HG03520 (cell line): ENCODE results near the gene SAV1.
A peak's percentile ranks its signal among the peaks of the same experiment; 100 is the strongest.
"Not testable (repeated sequence)": the region's sequence is repeated elsewhere in the genome, so short reads cannot be mapped to it uniquely, and the experiment has no call there.

Source experiments
- ATAC-seq: cut with Tn5 transposase; IDR thresholded peaks from one replicate; pipeline ENCODE4 v1.9.1; 2021; ENCODE audit warnings: mild to moderate bottlenecking, moderate library complexity; ENCODE audit not compliant: unreplicated experiment

SAV1 gene

DNA sequence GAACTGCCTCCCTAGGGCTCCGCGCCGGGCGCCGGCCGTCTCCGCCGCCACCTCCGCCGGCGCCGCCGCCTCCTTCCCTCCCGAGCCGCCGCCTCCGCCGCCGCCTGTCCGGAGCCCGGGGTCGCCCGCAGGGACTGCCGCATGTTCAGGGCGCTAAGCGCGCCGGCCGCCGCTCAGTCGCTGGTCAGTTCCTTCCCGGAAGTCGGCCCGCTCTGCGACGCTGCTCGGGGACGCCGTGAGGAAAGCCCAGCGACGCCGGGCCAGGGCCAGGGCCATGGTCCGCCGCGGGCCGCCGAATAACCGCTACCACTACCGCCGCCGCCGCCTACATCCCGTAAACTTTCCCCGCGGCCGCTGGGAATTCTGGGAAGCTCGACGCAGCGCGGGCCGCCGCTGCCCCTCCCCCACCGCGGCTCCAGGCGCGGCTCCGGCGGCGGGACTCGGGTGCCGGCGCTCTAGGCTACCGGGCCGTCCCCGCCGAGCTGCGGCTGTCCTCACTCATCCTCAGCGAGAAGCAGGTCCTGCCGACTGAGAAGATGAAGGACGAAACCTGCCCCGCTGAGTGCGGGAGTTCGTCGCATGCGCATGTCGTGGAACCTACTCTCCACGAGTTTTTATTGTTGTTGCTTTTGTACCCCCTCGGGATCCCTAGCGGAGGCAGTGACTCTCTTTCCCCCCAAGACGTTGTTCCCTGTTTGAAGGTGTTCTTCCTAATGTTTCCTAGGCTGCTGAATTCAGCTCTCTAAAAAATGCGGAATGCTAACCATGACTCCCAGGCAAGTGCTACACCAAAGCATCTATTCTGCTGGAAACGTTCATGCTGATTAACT, at the start of gene SAV1:
Gene SAV1 (minus strand): TSS at position 311 of the 830 bp plus-strand sequence. CDS start 339 bp downstream, outside the sequence.
- ATAC-seq = peak; percentile 52

DNA sequence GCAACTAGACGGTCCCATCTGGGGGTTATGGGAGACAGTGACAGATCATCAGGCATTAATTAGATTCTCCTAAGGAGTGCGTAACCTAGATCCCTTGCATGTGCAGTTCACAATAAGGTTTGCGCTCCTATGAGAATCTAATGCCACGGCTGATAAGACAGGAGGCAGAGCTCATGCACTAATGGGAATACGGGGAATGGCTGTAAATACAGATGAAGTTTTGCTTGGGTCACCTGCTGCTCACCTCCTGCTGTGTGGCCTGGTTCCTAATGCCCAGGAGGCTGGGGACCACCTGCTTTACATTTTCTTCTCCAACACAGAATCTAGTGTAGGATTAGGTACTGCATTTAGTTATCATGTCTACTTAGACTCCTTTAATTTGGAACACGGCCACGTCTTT, 49.7 kb upstream of the SAV1 start:
- ATAC-seq = no peak

DNA sequence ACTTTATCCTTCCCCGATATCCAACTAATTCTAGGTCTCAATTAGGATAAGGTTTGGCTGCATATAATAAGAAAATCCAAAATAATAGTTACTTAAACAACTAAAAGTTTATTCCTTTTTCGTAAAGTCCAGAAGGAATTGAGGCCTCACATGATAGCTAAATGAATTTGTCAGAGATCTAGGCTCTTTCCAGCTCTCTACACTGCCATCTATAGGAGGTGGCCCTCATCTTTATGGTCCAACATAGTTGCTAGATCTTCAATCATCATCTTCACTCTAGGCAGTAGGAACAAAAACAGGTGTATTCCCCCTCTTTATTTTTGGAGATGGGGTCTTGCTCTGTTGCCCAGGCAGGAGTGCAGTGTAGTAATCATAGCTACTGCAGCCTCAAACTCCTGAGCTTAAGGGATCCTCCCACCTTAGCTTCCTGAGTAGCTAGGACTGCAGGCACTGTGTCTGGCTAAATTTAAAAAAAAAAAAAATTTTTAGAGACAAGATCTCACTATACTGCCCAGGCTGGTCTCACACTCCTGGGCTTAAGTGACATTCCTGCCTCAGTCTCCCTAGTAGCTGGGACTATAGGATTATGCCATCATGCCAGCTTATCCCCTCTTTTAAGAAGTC, 46.5 kb upstream of the SAV1 start:
- ATAC-seq = no peak

DNA sequence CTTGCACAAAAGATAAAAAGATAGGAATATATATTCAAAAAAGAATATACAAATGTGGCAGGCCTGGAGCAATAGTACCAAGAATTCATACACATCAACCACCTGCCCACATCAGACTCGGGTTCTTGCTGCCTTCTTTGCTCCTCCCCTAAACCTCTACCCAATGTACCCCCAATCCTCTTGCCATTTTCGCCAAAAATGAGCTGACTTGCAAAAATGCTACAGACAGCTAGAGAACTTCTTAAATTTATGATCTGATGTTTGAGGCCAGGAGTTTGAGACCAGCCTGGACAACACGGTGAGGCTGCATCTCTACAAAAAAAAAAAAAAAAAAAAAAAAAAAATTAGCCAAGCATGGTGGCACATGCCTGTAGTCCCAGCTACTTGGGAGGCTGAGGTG, 42.9 kb upstream of the SAV1 start:
- ATAC-seq = no peak

DNA sequence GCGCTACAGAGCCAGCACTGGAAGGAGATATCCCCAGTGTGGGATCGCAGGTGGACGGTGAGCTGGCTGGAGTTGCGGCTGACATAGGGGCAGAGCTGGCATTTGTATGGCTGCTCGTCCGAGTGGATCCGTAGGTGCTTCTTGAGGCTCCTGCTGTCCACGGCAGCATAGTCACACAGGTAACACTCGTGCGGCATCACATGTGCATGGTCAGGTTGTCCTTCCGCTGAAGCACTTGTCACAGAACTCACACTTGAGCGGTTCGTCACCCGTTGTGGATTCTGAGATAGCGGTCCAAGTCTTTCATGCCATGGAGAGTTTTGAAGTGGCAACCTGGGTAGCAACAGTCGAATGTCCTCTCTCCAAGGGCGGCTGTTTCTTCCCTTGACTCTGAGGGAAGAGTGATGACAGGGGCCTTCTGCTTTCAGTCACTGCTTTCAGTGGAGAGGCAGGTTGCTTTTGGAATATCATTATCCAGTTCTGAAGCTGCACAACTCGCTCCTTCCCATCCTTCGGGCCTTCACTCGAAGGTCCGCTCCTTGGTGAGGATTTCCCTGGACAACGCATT, 37.0 kb upstream of the SAV1 start:
- ATAC-seq = no peak

DNA sequence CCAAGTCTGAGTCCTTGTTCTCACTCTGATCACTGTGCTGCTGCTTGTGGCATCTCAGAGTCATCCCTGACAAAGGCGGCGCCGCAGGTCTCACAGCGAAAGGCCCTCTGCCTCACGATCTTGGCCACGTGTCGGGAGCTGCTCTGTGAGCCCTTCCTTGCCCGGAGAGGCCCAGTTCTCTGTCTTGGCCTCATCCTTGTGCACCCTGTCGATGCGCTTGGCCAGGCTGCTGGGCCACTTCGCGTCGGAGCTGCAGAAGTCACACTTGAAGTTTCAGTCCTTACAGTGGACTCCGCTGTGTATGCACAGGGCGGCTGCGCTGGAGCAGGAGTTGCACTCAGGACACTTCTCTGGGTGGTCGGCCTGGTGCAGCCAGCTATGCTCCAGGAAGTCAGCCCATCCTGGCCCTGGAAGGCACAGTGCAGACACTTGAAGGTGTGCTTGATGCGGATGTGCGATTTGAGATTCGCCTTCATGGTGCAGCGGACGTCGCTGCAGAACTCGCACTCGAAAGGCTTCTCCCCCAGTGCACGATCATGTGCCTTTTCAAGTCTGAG, 36.4 kb upstream of the SAV1 start:
- ATAC-seq = no peak

DNA sequence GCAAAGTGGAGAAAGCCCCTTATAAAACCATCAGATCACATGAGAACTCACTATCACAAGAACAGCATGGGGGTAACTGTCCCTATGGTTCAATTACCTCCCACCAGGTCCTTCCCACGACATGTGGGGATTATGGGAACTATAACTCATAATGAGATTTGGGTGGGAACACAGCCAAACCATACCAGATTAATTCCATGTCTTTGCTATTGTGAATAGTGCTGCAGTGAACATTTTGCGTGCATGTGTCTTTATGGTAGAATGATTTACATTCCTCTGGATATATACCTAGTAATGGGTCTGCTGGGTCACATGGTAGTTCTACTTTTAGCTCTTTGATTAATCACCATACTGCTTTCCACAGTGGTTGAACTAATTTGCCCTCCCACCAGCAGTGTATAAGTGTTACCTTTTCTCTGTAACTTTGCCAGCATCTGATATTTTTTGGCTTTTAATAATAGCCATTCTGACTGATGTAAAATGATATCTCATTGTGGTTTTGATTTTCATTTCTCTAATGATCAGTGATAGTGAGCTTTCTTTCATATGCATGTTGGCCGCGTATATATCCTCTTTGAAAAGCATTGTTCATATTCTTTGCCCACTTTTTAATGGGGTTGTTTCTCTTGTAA, 29.7 kb upstream of the SAV1 start:
- no peak for ATAC-seq

DNA sequence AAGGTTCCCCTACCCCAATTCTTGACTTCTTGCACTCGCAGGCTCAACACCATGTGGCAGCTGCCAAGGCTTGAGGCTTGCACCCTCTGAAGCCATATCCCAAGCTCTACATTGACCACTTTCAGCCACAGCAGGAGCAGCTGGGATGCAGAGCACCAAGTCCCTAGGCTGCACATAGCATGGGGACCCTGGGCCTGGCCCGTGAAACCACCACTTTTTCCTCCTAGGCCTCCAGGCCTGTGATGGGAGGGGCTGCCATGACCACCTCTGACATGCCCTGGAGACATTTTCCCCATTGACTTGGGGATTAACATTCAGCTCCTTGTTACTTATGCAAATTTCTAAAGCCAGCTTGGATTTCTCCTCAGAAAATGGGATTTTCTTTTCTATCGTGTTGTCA, 26.2 kb upstream of the SAV1 start:
- not testable (repeated sequence) for ATAC-seq

DNA sequence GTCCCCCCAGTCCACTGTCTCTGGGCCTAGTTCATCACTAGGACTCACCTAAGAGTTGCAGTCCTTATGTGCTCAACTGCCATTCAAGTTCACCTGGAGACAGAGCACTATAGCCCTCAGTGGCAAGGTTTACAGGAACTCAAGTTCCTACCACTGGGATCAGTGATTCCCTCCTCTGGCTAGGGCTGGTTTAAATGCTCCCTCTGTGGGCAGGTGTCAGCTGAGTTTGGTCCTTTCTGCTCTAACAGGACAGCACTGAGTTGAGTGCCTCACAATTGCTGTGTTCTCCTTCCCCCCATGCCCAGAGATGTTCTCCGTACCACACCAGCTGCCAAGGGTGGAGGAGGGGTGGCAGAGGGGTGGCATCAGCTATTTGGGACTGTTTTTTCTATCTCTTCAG, 20.8 kb upstream of the SAV1 start:
- no peak for ATAC-seq

DNA sequence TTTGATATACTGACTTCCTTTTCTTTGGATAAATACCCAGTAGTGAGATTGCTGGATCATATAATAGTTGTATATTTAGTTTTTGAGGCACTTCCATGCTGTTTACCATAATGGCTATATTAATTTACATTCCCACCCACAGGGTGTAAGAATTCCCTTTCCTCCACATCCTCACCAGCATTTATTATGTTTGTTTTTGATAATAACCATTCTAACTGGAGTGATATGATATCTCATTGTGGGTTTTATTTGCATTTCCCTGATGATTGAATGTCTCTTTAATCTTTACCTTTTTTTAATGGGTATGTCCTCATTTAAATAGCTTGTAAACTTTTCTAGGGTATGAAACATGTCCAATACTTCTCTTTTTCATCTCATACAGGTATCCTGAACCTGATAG, 11.6 kb upstream of the SAV1 start:
- no peak for ATAC-seq

DNA sequence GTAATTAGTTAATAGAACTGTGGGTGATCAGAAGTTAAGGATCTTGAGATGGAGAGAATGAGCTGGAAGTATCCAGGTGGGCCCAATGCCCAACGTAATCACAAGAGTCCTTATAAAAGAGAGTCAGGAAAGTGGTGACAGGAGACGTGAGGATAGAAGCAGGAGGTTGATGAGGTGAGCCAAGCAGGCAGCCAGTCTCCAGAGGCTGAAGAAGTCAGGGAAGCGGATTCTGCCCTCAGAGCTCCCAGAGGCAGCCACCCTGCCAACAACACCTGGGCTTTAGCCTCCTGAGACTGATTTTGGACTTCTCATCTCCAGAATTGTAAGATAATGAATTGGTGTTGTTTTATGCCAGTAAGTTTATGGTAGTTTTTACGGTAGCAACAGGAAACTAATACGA, 10.1 kb upstream of the SAV1 start:
- no peak for ATAC-seq

DNA sequence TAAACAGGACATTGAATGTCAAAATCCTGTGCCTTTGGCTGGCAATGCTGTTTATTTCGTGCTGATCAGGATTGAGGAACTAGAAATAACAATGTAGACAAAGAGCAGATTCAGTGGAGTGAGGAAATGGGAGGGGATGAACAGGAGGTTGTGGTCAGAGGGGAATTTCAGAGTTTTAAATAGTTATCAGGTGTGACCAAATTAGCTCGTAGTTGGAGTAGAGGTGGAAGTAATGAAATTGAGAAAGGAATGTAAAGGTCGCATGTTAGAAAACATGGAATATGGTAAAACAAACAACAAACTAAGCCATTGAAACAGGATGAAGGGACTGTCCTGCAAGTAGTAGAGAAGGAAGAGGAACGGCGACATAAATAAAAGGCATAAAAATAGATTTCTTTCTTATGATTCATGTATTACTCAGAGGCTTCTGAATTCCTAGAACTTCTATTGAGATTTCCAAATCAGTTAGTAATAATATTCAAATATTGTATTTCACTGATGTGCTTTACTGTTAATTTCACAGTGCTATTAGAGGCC, 9.5 kb upstream of the SAV1 start:
- ATAC-seq = no peak

DNA sequence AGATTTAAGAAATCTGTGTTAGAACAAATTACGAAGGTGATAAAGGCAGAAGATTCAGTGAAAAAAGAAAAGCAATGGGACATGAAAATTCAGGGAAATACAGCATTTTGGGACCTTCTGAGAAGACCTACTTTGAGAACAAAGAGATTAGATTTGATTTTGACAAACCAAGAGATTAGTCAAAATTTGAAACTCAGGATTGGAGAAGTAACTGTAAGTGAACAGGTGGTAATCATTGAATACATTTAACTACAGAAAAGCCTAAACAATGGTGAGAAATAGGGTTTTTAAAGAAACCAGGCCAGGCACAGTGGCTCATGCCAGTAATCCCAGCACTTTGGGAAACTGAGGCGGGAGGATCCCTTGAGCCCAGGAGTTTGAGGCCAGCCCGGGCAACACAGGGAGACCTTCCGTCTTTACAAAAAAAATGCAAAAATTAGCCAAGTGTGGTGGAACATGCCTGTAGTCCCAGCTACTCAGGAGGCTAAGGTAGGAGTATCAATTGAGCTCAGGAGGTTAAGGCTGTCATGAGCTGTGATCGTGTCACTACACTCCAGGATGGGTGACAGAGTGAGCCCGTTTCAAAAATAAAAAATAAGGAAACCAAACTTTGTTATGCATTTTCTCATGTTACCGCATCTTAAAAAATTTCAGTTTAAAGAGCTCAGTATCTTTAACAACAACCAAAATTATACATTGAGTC, 8.9 kb upstream of the SAV1 start:
- no peak for ATAC-seq

DNA sequence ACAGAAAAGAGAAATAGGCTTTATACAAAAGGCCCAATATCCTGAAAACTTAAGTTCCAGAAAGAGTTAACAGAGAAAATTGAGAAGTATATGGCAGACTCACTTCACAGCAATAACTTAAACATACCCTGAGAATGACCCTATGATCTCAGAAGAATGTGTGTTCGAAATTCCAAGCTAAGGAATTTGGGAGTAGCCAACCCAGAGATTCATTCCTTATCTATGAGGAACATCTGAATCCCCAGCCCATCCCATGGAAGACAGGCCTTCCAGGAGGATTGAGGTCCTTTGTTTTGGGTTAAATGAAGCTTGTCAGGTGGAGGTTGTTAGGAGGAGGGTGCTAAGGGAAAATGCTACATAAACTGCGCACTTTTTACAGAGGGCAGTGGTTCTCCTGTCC, 7.5 kb upstream of the SAV1 start:
- no peak for ATAC-seq

DNA sequence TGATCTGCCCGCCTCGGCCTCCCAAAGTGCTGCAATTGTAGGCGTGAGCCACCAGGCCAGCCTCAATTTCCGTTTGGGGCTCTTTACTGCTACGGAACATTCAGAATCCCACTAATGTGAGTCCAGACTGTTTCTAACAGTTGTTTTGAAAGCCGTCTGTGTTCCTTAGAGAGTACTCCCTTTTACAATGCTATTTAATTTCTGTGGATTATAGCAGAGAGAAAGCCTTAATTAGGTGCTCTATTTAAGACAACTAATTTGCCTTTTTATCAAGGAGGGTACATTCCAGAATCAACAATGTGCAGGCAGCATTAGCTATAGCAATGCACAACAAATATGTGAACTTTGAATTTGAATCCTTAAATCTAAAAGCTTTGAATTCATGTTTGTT, 2.8 kb upstream of the SAV1 start:
- no peak for ATAC-seq

DNA sequence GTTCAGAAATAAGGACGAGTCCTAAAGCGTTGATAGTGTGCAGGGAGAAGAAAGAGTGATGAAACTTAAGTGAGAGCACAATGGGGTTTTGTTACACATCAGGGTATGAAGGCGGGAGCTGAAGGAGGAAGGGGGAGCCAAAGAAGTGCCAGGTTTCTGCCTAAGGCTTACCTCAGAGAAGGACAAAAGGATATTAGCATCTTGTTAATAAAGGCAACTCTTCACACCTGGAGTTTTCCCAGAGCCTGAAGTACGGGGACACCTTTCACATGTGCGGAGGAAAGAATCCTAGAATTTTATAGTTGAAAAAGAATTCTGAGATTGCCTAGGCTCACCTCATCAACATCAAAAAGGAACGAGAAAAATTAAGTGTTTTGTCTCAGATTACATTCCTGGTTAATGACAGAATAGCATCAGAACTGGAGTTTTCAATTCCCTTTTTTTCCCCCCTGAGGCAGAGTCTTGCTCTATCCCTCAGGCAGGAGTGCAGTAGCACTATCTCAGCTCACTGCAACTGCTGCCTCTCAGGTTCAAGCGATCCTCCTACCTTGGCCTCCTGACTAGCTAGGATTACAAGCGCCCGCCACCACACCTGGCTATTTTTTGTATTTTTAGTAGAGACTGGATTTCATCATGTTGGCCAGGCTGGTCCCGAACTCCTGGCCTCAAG, 2.2 kb upstream of the SAV1 start:
- no peak for ATAC-seq

DNA sequence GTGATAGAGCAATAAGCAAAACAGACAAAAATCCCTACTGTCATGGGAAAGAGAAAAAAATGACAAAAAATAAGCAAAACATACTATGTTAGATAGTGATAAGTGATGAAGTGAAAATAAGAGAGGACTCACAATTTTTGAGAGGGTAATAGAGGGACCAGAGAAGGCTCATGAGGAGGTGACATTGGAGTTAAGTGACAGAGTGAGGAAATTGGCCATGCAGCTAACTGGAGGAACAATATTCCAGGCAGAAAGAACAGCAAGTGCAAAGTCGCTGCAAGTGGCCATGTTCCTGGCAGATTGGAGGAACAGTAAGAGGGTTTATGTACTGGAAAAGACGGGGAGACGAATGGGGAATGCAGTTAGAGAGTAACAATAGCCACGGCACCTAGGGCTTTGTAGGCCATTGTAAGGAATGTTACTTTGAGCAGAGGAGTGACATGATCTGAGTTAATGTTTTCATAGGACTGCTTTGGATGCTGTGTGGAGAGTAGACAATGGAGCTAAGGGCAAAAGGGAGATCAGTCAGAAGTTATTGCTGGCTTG, 1.4 kb upstream of the SAV1 start:
- ATAC-seq = no peak

DNA sequence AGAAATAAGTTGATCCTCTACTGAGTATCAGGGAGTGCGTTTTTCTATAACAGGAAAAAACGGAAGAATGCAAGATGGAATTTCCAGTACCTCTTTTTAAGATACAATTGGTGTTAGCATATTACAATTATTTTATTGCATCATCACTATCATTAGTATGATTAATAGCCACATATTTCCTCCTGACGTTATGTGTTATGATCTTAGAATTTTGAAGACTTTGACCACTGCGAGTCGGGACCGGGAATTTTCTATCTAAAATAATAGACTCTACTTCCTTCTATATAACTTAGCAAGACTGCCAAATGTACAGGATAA, 679 bp upstream of the SAV1 start:
- no peak for ATAC-seq

DNA sequence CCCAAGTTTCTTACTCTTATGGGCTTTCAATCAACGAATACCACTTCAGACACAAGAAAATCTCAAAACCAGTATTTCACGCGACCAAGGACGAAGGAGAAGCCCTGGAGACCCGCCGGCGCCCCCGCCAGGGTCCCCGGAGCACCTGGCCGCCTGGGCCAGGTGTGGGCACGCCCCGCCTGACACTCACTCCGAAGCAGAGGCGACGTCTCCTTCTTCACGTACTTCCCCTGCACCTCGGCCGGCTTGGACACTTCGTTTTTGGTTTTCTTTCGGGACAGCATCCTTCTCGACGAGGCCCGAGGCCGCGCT, 466 bp downstream of the SAV1 start:
- ATAC-seq = peak; percentile 36
